Keratinocyte (primary cell): Measurements from ENCODE around the gene ACSL6. TPM values are rescaled to one million over a fixed set of nuclear protein-coding genes. Genes with fewer than 3 reads are reported as not detected.

Source experiments
- DNase-seq: peaks from one replicate; pipeline ENCODE4 v3.0.0-alpha.2; 2011; ENCODE audit warnings: low read depth, missing footprints, low spot score
- FAIRE-seq: peaks from 2 replicates; lab custom pipeline; 2011; peaks lifted over from hg19 to GRCh38; lab: Jason Lieb, UNC
- H2AFZ ChIP-seq: 2 replicates; pipeline ENCODE4 v1.6.0; 2012; ENCODE audit warnings: low read length, control low read depth, inconsistent platforms; ENCODE audit not compliant: control insufficient read depth
- H3K27ac ChIP-seq: 2 replicates; pipeline ENCODE4 v1.5.1; 2011; ENCODE audit warnings: low read length; ENCODE audit not compliant: control insufficient read depth, insufficient read depth
- H3K27me3 ChIP-seq: 3 replicates; pipeline ENCODE4 v1.6.0; 2011; ENCODE audit warnings: low read length; ENCODE audit not compliant: control insufficient read depth, insufficient read depth; ENCODE audit errors: extremely low read depth
- H3K36me3 ChIP-seq, 2 experiments: 2 replicates in 1 of 2; 3 replicates in 1 of 2; pipeline ENCODE4 v1.5.1; 2011; ENCODE audit warnings: low read length in 2 of 2, mild to moderate bottlenecking in 1 of 2; ENCODE audit not compliant: control insufficient read depth in 2 of 2, insufficient read depth in 2 of 2; ENCODE audit errors: extremely low read depth in 1 of 2
- H3K4me1 ChIP-seq: 3 replicates; pipeline ENCODE4 v1.5.1; 2011; ENCODE audit warnings: low read length; ENCODE audit not compliant: control insufficient read depth, insufficient read depth; ENCODE audit errors: extremely low read depth
- H3K4me2 ChIP-seq: 3 replicates; pipeline ENCODE4 v1.6.0; 2011; ENCODE audit warnings: low read depth, low read length; ENCODE audit not compliant: control insufficient read depth, insufficient read depth; ENCODE audit errors: extremely low read depth
- H3K4me3 ChIP-seq, 3 experiments: fragments of 200-600 bp in 1 of 3; sonication (generic) in 1 of 3; 2 replicates in 2 of 3; 3 replicates in 1 of 3; pipeline ENCODE4 v1.5.1; 2011 to 2016; ENCODE audit warnings: low read length in 3 of 3, mild to moderate bottlenecking in 3 of 3, control low read depth in 2 of 3, inconsistent platforms in 1 of 3, low read depth in 1 of 3, mixed read lengths in 1 of 3, mixed run types in 1 of 3, moderate library complexity in 1 of 3; ENCODE audit not compliant: control insufficient read depth in 2 of 3, insufficient read depth in 2 of 3; ENCODE audit errors: extremely low read depth in 1 of 3
- H3K79me2 ChIP-seq: 2 replicates; pipeline ENCODE4 v1.6.0; 2012; ENCODE audit warnings: low read length; ENCODE audit not compliant: control insufficient read depth, insufficient read depth
- H3K9ac ChIP-seq: 3 replicates; pipeline ENCODE4 v1.6.0; 2011; ENCODE audit warnings: low read length; ENCODE audit not compliant: control insufficient read depth, insufficient read depth; ENCODE audit errors: extremely low read depth
- H3K9me1 ChIP-seq: 3 replicates; pipeline ENCODE4 v1.6.0; 2011; ENCODE audit warnings: low read length; ENCODE audit not compliant: control insufficient read depth, insufficient read depth; ENCODE audit errors: extremely low read depth
- H3K9me3 ChIP-seq: 2 replicates; pipeline ENCODE4 v1.5.1; 2012; ENCODE audit warnings: low read depth, low read length; ENCODE audit not compliant: control insufficient read depth
- H4K20me1 ChIP-seq: 3 replicates; pipeline ENCODE4 v1.6.0; 2011; ENCODE audit warnings: low read length; ENCODE audit not compliant: control insufficient read depth, insufficient read depth; ENCODE audit errors: extremely low read depth
- CTCF ChIP-seq, 3 experiments: IDR thresholded peaks in 1 of 3; conservative IDR thresholded peaks in 1 of 3; optimal IDR thresholded peaks in 1 of 3; 2 replicates in 2 of 3; 3 replicates in 1 of 3; pipeline versions ENCODE3 to v1.5.1; 2011; ENCODE audit warnings: low read length in 3 of 3, mild to moderate bottlenecking in 3 of 3, moderate library complexity in 2 of 3, control low read depth in 1 of 3, inconsistent platforms in 1 of 3; ENCODE audit not compliant: insufficient read depth in 2 of 3; ENCODE audit errors: extremely low read depth in 1 of 3
- EZH2 ChIP-seq: IDR thresholded peaks from one replicate; pipeline ENCODE4 v1.6.1; 2012; ENCODE audit warnings: inconsistent platforms, mild to moderate bottlenecking, low read length, moderate library complexity
- dilution Hi-C: fragments of 300-500 bp; cut with MboI; formaldehyde crosslinking; loops from one replicate; pipeline ENCODE4 v1.7.0; 2020; ENCODE audit warnings: low sequenced_read_pairs; ENCODE audit not compliant: extremely low pct_ligation_motif_present
- polyA plus RNA-seq, 5 experiments: library from polyadenylated mRNA; depleted of rRNA in 3 of 5; stranded (reverse) in 3 of 5; stranded (forward) in 1 of 5; unstranded in 1 of 5; fragments of >200 nt; gene quantifications; 1 replicate in 1 of 5; 2 replicates in 3 of 5; 3 replicates in 1 of 5; pipeline versions ENCODE4 v1.2.1 to v1.2.3, GENCODE V29; 2011 to 2012; ENCODE audit warnings: missing spikeins in 2 of 5, low read depth in 1 of 5, low replicate concordance in 1 of 5

ACSL6 gene
- polyA plus RNA-seq, 1 donor (not counting 4 experiments of a cell fraction or from before 2014, with no cell fraction given), result 0.18 TPM

DNA sequence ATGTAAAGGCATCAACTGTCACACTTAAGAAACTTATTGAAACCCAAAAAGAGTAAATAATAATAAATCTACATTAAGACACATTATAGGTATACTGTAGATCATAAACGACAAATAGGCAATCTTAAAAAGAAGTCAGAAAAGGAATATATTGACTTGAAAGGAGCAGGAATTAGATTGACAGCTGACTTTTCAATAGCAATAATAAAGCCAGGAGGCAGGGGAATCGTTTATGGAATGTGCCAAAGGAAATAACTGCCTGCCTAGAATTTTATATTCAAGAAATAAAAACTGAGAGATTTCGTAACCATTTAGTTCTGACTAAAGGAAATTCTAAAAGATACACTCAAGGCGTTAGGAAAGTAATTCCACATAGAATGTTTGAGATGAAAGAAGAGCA lies 21.7 kb upstream of the ACSL6 start:
- dilution Hi-C loops, result no loop called here
- TF ChIP-seq CTCF (optimal IDR thresholded peaks at IDR 0.05 in 1 of 3, IDR thresholded peaks at IDR 0.05 in 1 of 3, conservative IDR thresholded peaks at IDR 0.05 in 1 of 3; ENCODE audit: extremely low read depth in 1 of 3, insufficient read depth in 2 of 3, low read length in 3 of 3), result no peak
- no peak for TF ChIP-seq EZH2
- Histone ChIP-seq H3K9ac (no peak overlapping the region), H2AFZ (no peak overlapping the region), H3K9me3 (no peaks in the 10 kb centered on the region), H3K27ac (no peak overlapping the region), H3K4me3 (no peak overlapping the region), H3K79me2 (no peaks in the 10 kb centered on the region), H3K9me1 (no peaks in the 10 kb centered on the region), H4K20me1 (peaks cover 2% of the 10 kb centered on the region), H3K4me1 (no peaks in the 10 kb centered on the region), H3K36me3 (no peaks in the 10 kb centered on the region), H3K4me2 (no peak overlapping the region), H3K27me3 (peaks cover 16% of the 10 kb centered on the region)
- no peak for DNase-seq
- no peak for FAIRE-seq

DNA sequence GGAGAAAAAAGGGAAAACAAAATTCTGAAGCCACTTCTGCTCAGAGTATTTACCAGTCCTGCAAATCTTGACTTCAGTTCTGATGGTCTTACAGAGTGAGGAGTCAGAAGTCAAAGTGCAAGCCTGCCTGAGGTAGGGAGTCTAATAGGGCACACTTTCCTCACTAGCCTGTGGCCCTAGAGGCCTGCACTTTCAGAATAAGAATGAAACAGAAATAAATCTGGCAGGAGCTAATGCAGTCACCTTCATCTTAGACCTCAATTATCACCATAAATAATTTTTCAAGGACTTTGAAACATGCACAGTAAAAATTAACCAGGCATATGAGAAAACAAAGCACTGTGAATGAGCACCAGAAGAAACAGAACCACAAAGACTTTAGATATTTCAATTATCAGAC lies 20.7 kb upstream of the ACSL6 start:
- dilution Hi-C loops, result no loop called here
- peaks cover 17% of the 10 kb centered on the region for H3K27me3 ChIP-seq

More for the DNA sequence above, 20.7 kb upstream of the ACSL6 start:
- H3K4me3 ChIP-seq, result no peak overlapping the region
- no peaks in the 10 kb centered on the region for H3K9me3 ChIP-seq
- no peak overlapping the region for H3K4me2 ChIP-seq
- no peak overlapping the region for H3K9ac ChIP-seq
- H4K20me1 ChIP-seq, result peaks cover 2% of the 10 kb centered on the region
- no peak for DNase-seq
- no peaks in the 10 kb centered on the region for H3K79me2 ChIP-seq
- no peaks in the 10 kb centered on the region for H3K36me3 ChIP-seq
- no peaks in the 10 kb centered on the region for H3K4me1 ChIP-seq
- FAIRE-seq, result no peak
- H2AFZ ChIP-seq, result no peak overlapping the region
- H3K27ac ChIP-seq, result no peak overlapping the region
- H3K9me1 ChIP-seq, result no peaks in the 10 kb centered on the region
- TF ChIP-seq EZH2, result no peak
- TF ChIP-seq CTCF (optimal IDR thresholded peaks at IDR 0.05 in 1 of 3, IDR thresholded peaks at IDR 0.05 in 1 of 3, conservative IDR thresholded peaks at IDR 0.05 in 1 of 3; ENCODE audit: extremely low read depth in 1 of 3, insufficient read depth in 2 of 3, low read length in 3 of 3), result no peak
